B cell (primary cell): ENCODE data around the gene TOM1L1.

Experiments
- EZH2 ChIP-seq: IDR thresholded peaks from 2 replicates; pipeline ENCODE4 v1.6.1; 2012; ENCODE audit warnings: borderline replicate concordance, low read depth, mild to moderate bottlenecking, moderate library complexity, low read length; ENCODE audit not compliant: insufficient read depth, poor library complexity, severe bottlenecking
- TF ChIP-seq, protein P1 (sequence below): fragments of 200-600 bp; IDR thresholded peaks from one replicate; pipeline ENCODE4 v1.8.0; 2022; ENCODE audit warnings: antibody characterized with exemption, mild to moderate bottlenecking

DNA sequence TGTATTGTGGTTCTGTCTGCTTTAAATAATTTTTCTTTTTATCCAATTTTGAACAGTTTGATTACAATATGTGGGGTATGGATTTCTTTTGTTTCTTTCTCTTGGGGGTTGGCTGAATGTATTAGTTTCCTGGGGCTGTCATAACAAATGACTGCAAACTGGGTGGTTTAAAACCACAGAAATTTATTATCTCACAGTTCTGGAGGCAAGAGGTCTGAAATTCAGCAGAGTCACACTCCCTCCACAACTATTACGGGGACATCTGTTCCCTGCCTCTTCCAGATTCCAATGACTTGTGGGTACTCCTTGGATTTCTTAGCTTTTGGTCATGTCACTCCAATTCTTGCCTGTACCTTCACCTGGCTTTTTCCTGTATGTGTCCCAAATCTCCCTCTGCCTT, 44.1 kb downstream of the TOM1L1 start:
- TF ChIP-seq, protein P1, sequence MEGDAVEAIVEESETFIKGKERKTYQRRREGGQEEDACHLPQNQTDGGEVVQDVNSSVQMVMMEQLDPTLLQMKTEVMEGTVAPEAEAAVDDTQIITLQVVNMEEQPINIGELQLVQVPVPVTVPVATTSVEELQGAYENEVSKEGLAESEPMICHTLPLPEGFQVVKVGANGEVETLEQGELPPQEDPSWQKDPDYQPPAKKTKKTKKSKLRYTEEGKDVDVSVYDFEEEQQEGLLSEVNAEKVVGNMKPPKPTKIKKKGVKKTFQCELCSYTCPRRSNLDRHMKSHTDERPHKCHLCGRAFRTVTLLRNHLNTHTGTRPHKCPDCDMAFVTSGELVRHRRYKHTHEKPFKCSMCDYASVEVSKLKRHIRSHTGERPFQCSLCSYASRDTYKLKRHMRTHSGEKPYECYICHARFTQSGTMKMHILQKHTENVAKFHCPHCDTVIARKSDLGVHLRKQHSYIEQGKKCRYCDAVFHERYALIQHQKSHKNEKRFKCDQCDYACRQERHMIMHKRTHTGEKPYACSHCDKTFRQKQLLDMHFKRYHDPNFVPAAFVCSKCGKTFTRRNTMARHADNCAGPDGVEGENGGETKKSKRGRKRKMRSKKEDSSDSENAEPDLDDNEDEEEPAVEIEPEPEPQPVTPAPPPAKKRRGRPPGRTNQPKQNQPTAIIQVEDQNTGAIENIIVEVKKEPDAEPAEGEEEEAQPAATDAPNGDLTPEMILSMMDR, result no peak
- no peak for TF ChIP-seq EZH2
